ENCODE data around the gene TOR2A.

TOR2A gene

DNA sequence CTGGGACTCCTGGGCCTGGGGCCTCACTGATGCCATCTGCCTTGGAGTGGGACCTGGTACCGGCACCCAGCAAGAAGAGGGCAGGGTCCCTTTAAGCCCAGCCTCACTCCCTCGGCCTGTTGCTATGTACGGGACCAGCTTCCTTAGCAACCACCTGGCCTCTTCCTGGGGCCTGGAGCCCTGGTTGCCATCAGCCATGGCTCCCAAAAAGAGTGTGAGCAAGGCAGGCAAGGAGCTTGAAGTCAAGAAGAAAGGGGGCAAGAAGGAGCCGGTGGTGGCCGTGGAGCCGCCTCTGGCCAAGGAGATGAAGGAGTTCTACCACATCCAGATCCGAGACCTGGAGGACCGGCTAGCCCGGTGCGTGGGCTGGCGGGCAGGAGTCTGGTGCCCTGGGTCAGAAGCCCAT lies 28.3 kb downstream of the TOR2A start, which contains the start of gene CFAP157:
TSS of gene CFAP157 (plus strand) at position 153 of the 406 bp plus-strand sequence. CDS start at position 197, 44 bp downstream.
- Histone ChIP-seq H3K9ac (ENCODE audit: low read depth, low read length) (no peak within 1 kb of the TSS), H3K9me3 (ENCODE audit: insufficient read depth, low read depth, low read length) (no peaks in the 10 kb centered on the region), H3K27ac (ENCODE audit: low read depth, low read length) (no peak within 1 kb of the TSS), H3K4me1 (ENCODE audit: insufficient read depth, low read length) (0 out of 2 replicates have a peak, but pooled peaks cover 4% of the 10 kb centered on the region), H3K27me3 (ENCODE audit: insufficient read depth, low read length) (no peaks in the 10 kb centered on the region), H3K36me3 (ENCODE audit: insufficient read depth, low read length) (no peaks in the 10 kb centered on the region), H3K4me3 (ENCODE audit: low read length) (peak within 1 kb of the TSS; percentile 18; the same call in 1 of the 2 replicates)
- 76% methylated on average over 11 of the region's 11 CpGs for WGBS

DNA sequence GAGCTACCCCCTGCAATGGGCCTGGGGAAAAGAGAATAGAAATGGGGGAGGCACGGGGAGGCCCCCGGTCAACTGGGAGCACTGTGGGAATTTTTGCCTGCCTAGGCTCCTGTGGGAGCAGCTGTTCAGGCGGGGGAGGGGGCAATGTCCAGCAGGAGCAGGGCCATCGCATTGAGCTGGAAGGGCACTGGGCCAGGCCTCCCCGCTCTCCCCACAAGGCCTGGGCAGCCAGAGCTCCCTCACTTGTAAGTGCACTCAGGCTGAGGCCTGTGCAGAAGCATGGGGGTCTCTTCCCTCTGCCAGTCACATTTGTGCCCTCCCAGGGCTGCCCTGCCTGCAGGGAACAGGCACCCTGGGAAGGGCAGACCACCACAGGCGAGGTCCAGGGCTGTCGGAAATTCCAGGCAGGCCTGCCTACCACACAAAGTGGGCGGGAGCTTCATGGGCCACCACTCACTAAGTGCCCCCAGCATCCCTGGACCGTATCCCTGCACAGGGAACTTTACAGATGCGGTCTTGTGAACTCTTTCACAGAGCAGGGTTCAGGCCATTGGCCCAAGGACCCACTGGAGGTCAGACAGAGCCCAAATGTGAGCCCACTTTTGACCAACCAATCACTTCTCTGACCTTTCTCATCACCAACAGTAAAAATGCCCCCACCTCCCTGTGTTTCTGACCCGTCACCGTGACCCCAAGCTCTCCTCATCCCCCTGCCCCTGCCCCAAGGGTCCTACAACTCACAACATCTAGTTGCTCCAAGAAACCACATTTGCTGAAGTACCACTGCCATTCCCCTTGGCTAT lies 29.3 kb downstream of the TOR2A start:
- H3K9ac ChIP-seq (ENCODE audit: low read depth, low read length): no peak overlapping the region
- no peak overlapping the region for H3K27ac ChIP-seq (ENCODE audit: low read depth, low read length)
- WGBS: 86% methylated on average over 12 of the region's 12 CpGs
- no peaks in the 10 kb centered on the region for H3K9me3 ChIP-seq (ENCODE audit: insufficient read depth, low read depth, low read length)
- no peaks in the 10 kb centered on the region for H3K36me3 ChIP-seq (ENCODE audit: insufficient read depth, low read length)
- no peaks in the 10 kb centered on the region for H3K27me3 ChIP-seq (ENCODE audit: insufficient read depth, low read length)
- H3K4me1 ChIP-seq (ENCODE audit: insufficient read depth, low read length): no peaks in the 10 kb centered on the region
- no peak overlapping the region for H3K4me3 ChIP-seq (ENCODE audit: low read length)

DNA sequence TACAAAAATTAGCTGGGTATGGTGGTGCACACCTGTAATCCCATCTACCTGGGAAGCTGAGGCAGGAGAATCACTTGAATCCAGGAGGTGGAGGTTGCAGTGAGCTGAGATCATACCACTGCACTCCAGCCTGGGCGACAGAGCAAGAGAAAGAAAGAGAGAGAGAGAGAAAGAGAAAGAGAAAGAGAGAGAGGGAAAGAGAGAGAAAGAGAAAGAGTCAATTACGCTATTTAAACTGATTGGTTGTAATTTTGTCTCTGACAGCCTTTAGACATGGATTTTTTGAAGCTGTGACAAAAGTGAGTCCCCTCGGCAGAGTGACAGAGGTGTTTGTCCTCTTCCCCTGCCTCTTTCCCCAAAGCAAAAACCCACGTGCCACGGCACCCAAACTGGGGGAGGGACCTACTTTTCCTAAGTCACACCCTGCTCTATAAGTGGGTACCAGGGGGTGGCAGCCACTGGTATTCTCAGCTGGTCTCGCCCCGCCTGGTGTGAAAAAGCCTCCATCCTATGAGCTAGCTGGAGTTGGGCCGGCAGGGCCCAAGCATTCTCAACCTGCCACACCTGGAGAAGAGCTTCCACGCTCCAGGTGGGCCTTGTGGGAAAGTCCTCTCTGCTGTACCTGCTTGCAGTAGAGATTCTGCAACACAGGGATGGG lies 31.7 kb downstream of the TOR2A start:
- Histone ChIP-seq H3K36me3 (ENCODE audit: insufficient read depth, low read length) (no peaks in the 10 kb centered on the region), H3K4me3 (ENCODE audit: low read length) (no peak overlapping the region), H3K4me1 (ENCODE audit: insufficient read depth, low read length) (no peaks in the 10 kb centered on the region), H3K9ac (ENCODE audit: low read depth, low read length) (no peak overlapping the region), H3K27ac (ENCODE audit: low read depth, low read length) (no peak overlapping the region), H3K27me3 (ENCODE audit: insufficient read depth, low read length) (no peaks in the 10 kb centered on the region), H3K9me3 (ENCODE audit: insufficient read depth, low read depth, low read length) (no peaks in the 10 kb centered on the region)
- WGBS: 84% methylated on average over 9 of the region's 9 CpGs

DNA sequence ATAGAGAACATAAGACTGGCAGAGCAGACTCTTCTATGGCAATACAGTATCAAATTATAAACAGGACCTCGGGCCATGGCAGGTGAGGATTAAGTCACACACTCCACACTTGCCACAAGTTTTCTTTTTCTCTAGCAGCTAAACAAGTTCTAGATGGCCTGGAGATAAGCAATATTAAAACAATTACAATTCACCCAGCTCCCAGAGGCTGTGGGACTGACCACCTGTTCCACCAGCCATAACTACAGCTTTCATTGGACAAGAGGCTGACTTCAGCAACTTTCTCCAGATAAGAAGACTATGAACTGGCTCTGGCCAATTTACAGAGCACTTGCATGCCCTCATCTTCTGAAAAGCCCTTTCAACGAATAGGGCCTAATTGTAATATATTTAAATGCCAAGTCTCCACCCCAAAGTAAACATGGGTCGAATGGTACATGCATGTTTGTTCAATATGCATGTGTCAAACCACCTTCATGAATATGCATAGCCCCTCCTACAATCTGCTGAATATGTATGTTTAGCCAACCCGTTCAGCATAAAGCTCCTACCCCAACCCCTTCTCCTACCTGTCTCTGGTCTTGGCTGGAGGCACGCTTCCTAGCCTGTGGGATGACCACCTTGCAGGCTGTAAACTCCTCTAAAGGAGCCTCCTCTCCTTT lies 34.4 kb downstream of the TOR2A start:
- H3K4me1 ChIP-seq (ENCODE audit: insufficient read depth, low read length): no peaks in the 10 kb centered on the region
- no peak overlapping the region for H3K9ac ChIP-seq (ENCODE audit: low read depth, low read length)
- WGBS: 81% methylated on average over 5 of the region's 5 CpGs
- H3K27ac ChIP-seq (ENCODE audit: low read depth, low read length): no peak overlapping the region
- H3K36me3 ChIP-seq (ENCODE audit: insufficient read depth, low read length): no peaks in the 10 kb centered on the region
- H3K4me3 ChIP-seq (ENCODE audit: low read length): no peak overlapping the region
- no peaks in the 10 kb centered on the region for H3K27me3 ChIP-seq (ENCODE audit: insufficient read depth, low read length)
- H3K9me3 ChIP-seq (ENCODE audit: insufficient read depth, low read depth, low read length): no peaks in the 10 kb centered on the region

DNA sequence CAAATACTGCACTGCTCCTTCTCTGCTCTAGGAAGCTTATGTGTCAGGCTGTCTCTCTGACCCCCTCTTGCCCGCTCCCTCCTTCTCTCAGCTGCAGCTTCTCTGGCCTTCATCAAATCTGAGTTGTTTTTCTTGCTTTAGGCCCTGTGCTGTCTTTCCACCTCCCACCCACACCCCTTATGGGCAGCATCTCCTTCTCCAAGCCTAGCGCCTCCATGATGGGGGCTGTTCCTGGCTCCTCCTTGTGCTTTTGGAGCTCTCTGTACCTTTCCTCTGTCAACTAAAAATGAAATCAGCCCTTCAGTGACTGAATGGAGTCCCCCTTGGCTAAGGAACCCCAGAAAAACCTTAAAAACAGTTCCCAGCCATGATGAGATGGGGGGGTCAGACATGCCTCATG lies 35.0 kb downstream of the TOR2A start:
- WGBS: 94% methylated on average over 2 of the region's 2 CpGs
- no peak overlapping the region for H3K4me3 ChIP-seq (ENCODE audit: low read length)
- H3K36me3 ChIP-seq (ENCODE audit: insufficient read depth, low read length): no peaks in the 10 kb centered on the region
- no peak overlapping the region for H3K27ac ChIP-seq (ENCODE audit: low read depth, low read length)
- no peaks in the 10 kb centered on the region for H3K27me3 ChIP-seq (ENCODE audit: insufficient read depth, low read length)
- no peak overlapping the region for H3K9ac ChIP-seq (ENCODE audit: low read depth, low read length)
- H3K9me3 ChIP-seq (ENCODE audit: insufficient read depth, low read depth, low read length): no peaks in the 10 kb centered on the region
- H3K4me1 ChIP-seq (ENCODE audit: insufficient read depth, low read length): no peaks in the 10 kb centered on the region

DNA sequence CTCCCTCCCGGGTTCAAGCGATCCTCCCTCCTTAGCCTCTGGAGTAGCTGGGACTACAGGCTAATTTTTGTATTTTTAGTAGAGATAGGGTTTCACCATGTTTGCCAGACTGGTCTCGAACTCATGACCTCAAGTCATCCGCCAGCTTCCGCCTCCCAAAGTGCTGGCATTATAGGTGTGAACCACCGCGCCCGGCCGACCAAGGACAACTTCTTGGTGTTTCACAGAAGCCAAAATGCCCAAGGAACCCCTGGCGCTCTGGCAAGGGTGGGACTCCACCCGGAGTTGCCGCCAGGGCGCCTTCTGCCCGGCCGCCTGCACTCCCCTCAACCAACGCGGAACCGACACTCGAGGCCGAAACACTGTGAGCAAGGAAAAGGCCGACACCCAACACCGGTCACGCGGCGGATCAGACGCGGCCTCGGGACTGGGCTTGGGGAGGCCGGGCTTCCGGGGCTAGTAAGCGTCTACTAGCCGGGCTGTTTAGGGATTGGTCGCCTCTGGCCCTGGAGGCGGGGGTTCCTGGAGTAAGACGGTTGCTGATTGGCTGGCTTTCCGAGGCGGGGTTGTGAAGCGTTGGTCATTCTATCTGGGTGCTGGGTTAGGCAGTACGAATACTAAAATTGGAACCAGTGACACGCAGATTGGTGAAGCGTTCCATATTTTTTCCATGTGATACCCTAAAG lies 36.0 kb downstream of the TOR2A start:
- H3K4me1 ChIP-seq (ENCODE audit: insufficient read depth, low read length): no peaks in the 10 kb centered on the region
- H3K27me3 ChIP-seq (ENCODE audit: insufficient read depth, low read length): no peaks in the 10 kb centered on the region
- WGBS: 41% methylated on average over 41 of the region's 41 CpGs
- H3K9me3 ChIP-seq (ENCODE audit: insufficient read depth, low read depth, low read length): no peaks in the 10 kb centered on the region
- no peaks in the 10 kb centered on the region for H3K36me3 ChIP-seq (ENCODE audit: insufficient read depth, low read length)
- peak overlapping the region; percentile 55 for H3K4me3 ChIP-seq (ENCODE audit: low read length)
- peak overlapping the region; percentile 52; the same call in 1 of the 2 replicates for H3K9ac ChIP-seq (ENCODE audit: low read depth, low read length)
- H3K27ac ChIP-seq (ENCODE audit: low read depth, low read length): no peak overlapping the region; the same call in 1 of the 2 replicates

DNA sequence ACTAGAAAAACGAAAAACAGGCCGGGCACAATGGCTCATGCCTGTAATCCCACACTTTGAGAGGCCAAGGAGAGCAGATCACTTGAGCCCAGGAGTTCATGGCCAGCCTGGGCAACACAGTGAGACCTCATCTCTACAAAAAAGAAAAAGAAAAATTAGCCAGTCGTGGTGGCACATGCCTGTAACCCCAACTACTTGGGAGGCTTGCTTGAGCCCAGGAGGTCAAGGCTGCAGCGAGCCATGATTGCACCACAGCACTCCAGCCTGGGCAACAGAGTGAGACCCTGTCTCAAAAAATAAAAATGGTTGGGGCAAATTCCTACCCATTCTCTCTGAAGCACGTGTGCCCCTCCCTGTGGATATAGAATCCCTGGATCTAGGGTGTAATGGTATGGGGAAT lies 36.7 kb downstream of the TOR2A start:
- 94% methylated on average over 5 of the region's 5 CpGs for WGBS
- H3K4me3 ChIP-seq (ENCODE audit: low read length): peak overlapping the region; percentile 55; the same call in 1 of the 2 replicates
- H3K9ac ChIP-seq (ENCODE audit: low read depth, low read length): no peak overlapping the region
- H3K27me3 ChIP-seq (ENCODE audit: insufficient read depth, low read length): no peaks in the 10 kb centered on the region
- no peaks in the 10 kb centered on the region for H3K9me3 ChIP-seq (ENCODE audit: insufficient read depth, low read depth, low read length)
- H3K27ac ChIP-seq (ENCODE audit: low read depth, low read length): no peak overlapping the region
- H3K36me3 ChIP-seq (ENCODE audit: insufficient read depth, low read length): no peaks in the 10 kb centered on the region
- H3K4me1 ChIP-seq (ENCODE audit: insufficient read depth, low read length): no peaks in the 10 kb centered on the region

DNA sequence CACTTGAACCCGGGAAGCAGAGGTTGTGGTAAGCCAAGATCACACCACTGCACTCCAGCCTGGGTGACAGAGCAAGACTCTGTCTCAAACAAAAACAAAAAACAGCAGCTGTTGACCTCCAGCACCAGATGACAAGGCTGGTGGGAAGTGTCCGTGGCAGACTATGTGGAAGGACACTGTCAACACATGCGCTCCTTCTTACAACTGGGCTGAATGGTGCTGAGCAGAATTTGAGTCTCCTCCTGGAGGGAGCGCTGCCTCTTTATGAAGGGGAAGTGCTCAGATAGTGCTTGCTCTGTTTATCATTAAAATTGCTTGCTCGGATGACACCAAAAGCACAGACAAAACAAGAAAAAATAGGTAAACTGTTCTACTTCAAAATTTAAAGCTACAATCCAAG lies 37.5 kb downstream of the TOR2A start:
- Histone ChIP-seq H3K36me3 (ENCODE audit: insufficient read depth, low read length) (no peaks in the 10 kb centered on the region), H3K27ac (ENCODE audit: low read depth, low read length) (no peak overlapping the region), H3K4me3 (ENCODE audit: low read length) (no peak overlapping the region), H3K9me3 (ENCODE audit: insufficient read depth, low read depth, low read length) (no peaks in the 10 kb centered on the region), H3K9ac (ENCODE audit: low read depth, low read length) (no peak overlapping the region), H3K27me3 (ENCODE audit: insufficient read depth, low read length) (no peaks in the 10 kb centered on the region), H3K4me1 (ENCODE audit: insufficient read depth, low read length) (no peaks in the 10 kb centered on the region)
- 88% methylated on average over 5 of the region's 5 CpGs for WGBS

DNA sequence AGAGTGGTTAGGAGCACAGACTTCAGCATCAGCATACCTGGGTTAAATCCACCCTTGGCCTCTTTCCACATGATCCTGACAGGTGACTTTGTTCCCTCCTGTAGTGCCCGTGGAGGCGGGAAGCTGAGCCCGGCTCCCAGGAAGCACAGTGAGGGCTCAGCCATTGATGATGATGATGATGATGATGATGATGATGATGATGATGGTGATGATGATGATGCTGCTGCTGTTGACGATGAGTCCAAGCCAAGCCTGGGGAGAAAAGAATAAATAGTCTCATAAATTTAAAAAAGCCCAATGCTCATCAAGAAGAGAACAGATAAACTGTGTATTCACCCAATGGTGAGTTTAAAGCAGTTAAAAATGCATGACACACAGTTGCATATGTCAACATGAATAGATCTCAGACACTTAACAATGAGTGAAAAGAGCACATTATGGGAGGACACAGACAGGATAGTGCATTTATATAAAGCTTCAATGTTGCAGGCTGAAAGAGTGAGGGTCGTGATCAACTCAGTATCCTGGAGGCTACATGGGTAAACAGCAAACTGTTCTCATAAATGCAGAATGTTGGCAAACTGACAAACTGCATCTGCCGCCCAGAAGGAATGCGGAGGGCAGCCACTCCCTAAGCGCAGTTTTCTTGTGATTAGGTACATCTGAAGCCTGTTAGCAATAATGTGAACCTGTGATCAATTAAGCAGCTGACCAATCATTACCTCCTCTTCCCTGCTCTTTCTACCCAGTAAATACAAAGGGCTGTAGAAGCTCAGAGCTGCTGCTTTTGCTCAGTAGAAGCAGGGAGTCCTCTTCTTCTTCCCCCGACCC lies 40.0 kb downstream of the TOR2A start:
- Histone ChIP-seq H3K4me1 (ENCODE audit: insufficient read depth, low read length) (no peaks in the 10 kb centered on the region), H3K27me3 (ENCODE audit: insufficient read depth, low read length) (no peaks in the 10 kb centered on the region), H3K9ac (ENCODE audit: low read depth, low read length) (no peak overlapping the region), H3K27ac (ENCODE audit: low read depth, low read length) (no peak overlapping the region), H3K9me3 (ENCODE audit: insufficient read depth, low read depth, low read length) (no peaks in the 10 kb centered on the region), H3K36me3 (ENCODE audit: insufficient read depth, low read length) (peaks cover under 1% of the 10 kb centered on the region; the same call in 1 of the 2 replicates), H3K4me3 (ENCODE audit: low read length) (no peak overlapping the region)
- WGBS: 88% methylated on average over 9 of the region's 9 CpGs

DNA sequence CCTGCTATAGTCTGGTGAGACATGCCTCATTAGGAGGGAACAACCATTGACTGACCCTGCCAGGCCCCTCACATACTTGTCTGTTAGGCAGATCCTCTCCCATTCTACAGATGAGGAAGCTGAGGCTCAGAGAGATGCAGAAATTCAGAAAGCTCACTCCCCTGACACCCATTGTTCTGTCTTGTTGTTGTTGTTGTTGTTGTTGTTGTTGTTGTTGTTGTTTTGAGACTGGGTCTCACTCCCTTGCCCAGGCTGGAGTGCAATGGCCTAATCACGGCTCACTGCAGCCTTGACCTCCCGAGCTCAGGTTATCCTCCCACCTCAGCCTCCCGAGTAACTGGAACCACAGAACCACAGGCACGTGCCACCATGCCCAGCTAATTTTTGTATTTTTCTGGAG lies 41.4 kb downstream of the TOR2A start:
- no peaks in the 10 kb centered on the region for H3K9me3 ChIP-seq (ENCODE audit: insufficient read depth, low read depth, low read length)
- H3K4me1 ChIP-seq (ENCODE audit: insufficient read depth, low read length): no peaks in the 10 kb centered on the region
- 95% methylated on average over 4 of the region's 4 CpGs for WGBS
- peaks cover 13% of the 10 kb centered on the region for H3K36me3 ChIP-seq (ENCODE audit: insufficient read depth, low read length)
- H3K27ac ChIP-seq (ENCODE audit: low read depth, low read length): no peak overlapping the region
- H3K27me3 ChIP-seq (ENCODE audit: insufficient read depth, low read length): no peaks in the 10 kb centered on the region
- H3K4me3 ChIP-seq (ENCODE audit: low read length): no peak overlapping the region
- H3K9ac ChIP-seq (ENCODE audit: low read depth, low read length): no peak overlapping the region

Data from HUES64 (cell line).